Stimulated activated CD4-positive, alpha-beta T cell treated with anti-CD3 and anti-CD28 coated beads, TNF-alpha, amount 100 ng/mL, for 48 hours (primary cell): Measurements from ENCODE around the gene ANKRD63.

Experiments used
- DNase-seq, 3 donors: peaks; one replicate each; pipeline ENCODE4 v3.0.0-alpha.2; 2020; ENCODE audit warnings: low read depth in 3 of 3

The ANKRD63 gene

GRCh38 chr15:40295877-40296560, 13.2 kb upstream of the ANKRD63 start:
- no peak for DNase-seq

GRCh38 chr15:40295297-40295696, 12.4 kb upstream of the ANKRD63 start:
- DNase-seq = no peak

DNA sequence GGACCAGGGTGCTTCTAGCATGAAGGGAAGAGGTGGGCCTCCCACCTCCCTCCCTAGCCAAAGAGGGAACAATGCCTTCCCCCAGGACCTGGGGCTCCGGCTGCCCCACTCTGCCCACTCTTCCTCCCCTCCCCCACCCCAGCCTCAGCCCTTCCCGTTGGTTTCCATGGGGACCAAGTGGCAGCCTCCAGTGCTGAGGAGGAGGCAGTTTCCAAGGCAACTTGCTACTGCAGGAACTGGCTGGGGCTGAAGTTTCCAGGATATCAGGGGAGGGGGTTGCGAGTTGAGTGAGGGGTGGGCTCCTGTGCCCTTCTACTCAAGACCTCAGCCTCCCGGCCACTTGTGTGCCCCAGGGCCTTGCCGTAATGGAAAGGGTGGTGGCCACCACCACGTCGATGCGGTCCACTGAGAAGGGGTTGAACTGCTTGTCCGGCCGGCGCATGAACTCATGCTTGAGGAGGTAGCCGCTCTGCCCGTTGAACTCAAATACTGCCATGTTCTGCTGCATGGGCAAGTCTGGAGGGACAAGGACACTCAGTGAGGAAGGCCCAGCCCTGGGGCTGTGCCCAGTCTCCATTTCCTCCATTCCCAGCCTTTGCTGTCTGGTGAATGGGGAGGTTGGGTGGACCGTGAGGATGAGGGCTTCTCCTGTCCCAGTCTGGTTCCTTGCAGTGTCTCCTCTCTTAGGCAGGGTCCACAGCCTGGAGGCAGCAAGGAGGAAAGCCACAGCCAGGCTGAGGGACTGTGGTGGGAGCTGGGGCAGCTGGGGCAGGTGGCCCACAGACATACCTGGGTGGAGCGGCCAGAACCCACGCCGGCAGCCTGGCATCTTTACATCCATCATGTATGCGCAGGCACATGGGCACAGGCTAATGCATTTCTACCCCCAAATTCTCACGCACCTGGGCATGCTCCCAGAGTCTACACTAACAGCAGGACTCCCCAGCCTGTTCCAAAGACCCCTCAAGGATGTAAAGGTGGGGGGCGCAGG, 11.3 kb upstream of the ANKRD63 start:
- no peak for DNase-seq

GRCh38 chr15:40293006-40293405, 10.1 kb upstream of the ANKRD63 start:
- DNase-seq = no peak

- DNase-seq = no peak
Observed at GRCh38 chr15:40292246-40292645, 9.4 kb upstream of the ANKRD63 start.

DNA sequence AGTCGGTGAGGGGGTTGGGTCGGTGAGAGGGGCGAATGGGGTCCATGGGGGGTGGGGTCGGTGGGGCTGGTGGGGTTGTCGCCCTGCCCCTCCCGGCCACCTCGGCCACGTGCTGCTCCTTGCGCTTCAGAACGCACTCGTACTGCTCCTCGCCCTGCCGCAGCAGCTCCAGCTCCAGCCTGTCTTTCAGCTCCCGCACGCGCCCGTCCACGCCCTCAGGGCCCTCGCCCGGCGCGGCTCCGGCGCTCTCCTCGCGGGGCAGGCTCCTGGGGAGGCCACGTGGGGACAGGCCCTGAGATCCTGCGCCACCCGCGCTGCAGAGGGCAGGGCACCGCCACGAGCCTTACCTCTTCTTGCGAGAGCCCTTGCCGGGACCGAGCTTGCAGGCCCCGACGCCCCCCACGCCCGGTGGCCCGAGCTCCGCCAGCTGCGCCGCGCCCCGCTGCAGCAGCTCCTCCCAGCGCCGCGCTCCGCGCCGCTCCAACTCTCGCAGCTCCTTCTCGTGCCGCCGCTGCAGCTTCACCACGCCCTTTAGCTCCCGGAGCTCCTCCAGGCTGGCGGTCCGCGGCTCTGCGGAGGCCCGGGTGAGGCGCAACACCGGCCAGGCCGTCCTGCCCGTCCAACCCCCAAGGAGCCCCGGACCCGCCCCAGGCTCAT, 8.2 kb upstream of the ANKRD63 start:
- DNase-seq = no peak

- DNase-seq = no peak
Observed at GRCh38 chr15:40290545-40290917, 7.7 kb upstream of the ANKRD63 start.

GRCh38 chr15:40289140-40289775, 6.4 kb upstream of the ANKRD63 start:
- no peak for DNase-seq

GRCh38 chr15:40287968-40288367, 5.1 kb upstream of the ANKRD63 start:
- no peak for DNase-seq

- no peak for DNase-seq
Observed at GRCh38 chr15:40287505-40287904, 4.6 kb upstream of the ANKRD63 start.

DNA sequence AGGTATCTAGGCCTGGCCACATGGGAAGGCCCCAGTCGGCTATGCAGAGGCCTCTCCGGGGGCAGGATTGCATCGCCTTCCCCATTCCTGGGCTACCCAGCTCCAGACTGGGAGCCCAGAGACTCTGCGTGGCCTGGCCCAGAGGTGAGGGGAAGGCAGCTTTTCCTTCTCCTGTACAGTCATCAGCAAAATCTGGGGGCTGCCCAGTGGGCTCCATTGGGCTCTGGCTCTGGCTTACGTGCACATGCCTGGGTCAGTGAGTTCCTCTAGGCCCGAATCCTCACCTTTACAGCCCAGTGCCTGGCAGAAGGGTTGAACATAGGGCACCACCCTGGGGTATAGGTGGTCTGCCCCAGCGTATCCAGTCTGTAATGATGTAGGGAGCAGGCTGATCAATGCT, 3.9 kb upstream of the ANKRD63 start:
- DNase-seq = no peak

DNA sequence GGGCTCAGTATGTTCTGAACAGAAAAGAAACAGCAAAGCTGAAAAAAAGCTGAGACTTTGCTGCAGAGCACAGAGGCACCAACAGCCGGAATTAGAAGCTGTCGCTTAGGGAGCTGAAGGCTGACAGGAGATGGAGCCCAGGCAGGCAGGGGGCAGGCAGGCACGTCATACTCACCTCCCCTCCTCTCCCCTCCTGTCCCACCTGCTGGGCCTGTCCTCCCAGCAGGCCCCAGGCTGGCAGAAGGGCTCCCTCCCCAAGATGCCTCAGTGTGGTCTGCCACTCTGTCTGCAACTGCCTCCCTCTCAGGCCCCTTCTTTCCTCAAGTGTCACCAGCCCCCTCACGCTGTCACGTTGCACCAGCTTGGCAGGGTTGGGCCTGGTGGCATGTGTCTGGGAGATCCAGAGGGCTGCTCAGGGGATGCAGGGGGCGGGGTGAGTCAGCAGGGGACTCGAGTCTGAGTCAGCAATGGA, 3.2 kb upstream of the ANKRD63 start:
- DNase-seq = no peak

- DNase-seq = no peak
Observed at GRCh38 chr15:40285554-40286011, 2.7 kb upstream of the ANKRD63 start.

- no peak for DNase-seq
Observed at GRCh38 chr15:40285151-40285550, 2.3 kb upstream of the ANKRD63 start.

GRCh38 chr15:40283615-40284300, 894 bp upstream of the ANKRD63 start:
- DNase-seq = no peak

DNA sequence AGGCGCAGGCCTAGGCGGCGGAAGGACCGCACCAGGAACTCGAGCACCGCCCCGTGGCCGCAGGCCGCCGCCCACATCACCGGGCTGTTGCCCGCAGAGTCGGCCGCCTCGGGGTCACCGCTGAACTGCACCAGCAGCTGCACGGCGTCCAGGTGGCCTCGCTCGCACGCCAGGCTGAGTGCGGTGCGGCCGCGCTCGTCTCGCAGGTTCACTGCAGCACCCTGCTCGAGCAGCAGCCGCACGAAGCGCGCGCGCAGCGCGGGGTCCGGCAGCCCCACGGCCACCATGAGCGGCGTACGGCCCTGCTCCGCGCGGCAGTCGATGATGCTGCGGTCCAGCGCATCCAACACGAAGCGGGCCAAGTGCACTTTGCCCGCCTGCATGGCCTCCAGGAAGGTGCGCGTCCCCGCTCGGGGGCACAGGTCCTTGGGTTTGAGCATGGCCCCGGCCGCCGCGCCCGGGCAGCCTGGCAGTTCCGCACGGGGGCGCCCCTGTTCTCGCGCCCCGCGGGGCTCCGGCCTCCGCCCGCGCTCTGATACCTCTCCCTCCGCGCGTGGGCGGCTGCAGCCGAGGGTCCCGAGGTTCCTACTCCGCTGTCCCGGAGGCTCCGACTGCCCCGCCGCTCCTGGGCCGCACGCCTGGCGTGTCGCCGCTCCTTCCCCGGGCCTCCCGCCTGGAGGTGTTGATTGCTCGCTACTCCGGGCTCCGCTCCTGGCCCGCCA, 556 bp downstream of the ANKRD63 start:
- peak in 2 of 3 donors; percentile 13 to 41 for DNase-seq

DNA sequence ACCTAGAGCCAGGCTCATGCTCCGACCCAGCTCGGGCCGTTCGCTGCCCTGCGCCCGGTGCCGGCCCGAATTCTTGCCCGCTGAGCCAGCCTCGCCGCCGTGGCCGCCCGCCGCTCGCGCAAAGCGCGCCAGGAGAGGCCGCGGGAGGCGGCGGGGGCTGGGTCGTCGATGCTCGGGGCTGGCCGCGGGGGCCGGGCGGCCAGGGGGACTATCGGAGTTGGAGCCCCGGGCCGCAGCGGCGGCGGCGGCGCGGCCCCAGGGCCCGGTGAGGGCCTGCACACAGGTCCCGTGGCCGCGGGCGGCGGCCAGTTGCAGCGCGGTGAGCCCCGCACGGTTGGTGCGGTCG, 1.1 kb downstream of the ANKRD63 start:
- no peak for DNase-seq

- no peak for DNase-seq
Observed at GRCh38 chr15:40281057-40281800, 1.6 kb downstream of the ANKRD63 start.

- no peak for DNase-seq
Observed at GRCh38 chr15:40280260-40281056, 2.4 kb downstream of the ANKRD63 start.
